K562 (cell line): ENCODE results near the gene DCAF17. TPM values are rescaled to one million over a fixed set of nuclear protein-coding genes. Genes with fewer than 3 reads are reported as not detected.

ENCODE experiments used
- ATAC-seq: fragments of 200-7000 bp; cut with Tn5 transposase; 3 replicates; pipeline ENCODE4 v1.9.1; 2020; ENCODE audit warnings: moderate library complexity
- BruUV-seq: library from RNA; stranded (reverse); fragments of 400-500 nt; replicated peaks from 2 replicates; lab custom pipeline; 2021; lab: Mats Ljungman, UMichigan
- CTCF ChIA-PET: fragments of 300-600 bp; formaldehyde crosslinking; extraction: SDS; loops from one replicate; lab custom pipeline; 2021; ENCODE audit warnings: low intra/inter-chr PET ratio; lab: Yijun Ruan, JAX
- POLR2A ChIA-PET: fragments of 300-600, 350-650 bp; sonication (Branson Sonifier 250); formaldehyde crosslinking; extraction: SDS; loops from one replicate; lab custom pipeline; 2021; ENCODE audit warnings: antibody characterized with exemption, inconsistent platforms; lab: Yijun Ruan, JAX
- DNase-seq, 4 experiments: peaks; one replicate each; pipeline versions ENCODE4 v3.0.0 to v3.0.0-alpha.2; 2011 to 2018; ENCODE audit warnings: low spot score in 3 of 4, mixed read lengths in 3 of 4; ENCODE audit errors: extremely low read depth in 1 of 4
- FAIRE-seq: peaks from 2 replicates; lab custom pipeline; 2011; peaks lifted over from hg19 to GRCh38; lab: Jason Lieb, UNC
- H2AFZ ChIP-seq: 2 replicates; pipeline ENCODE4 v1.6.0; 2011; ENCODE audit warnings: low read depth, low read length, control low read depth, inconsistent platforms
- H3K27ac ChIP-seq: fragments of 200-600 bp; 3 replicates; pipeline ENCODE4 v1.8.0; 2011; ENCODE audit warnings: low read depth, mild to moderate bottlenecking, control low read depth, inconsistent platforms, low read length, moderate library complexity, mixed read lengths; ENCODE audit errors: extremely low read depth
- H3K27me3 ChIP-seq, 2 experiments: fragments of 300-600 bp in 1 of 2; 2 replicates in 1 of 2; 3 replicates in 1 of 2; pipeline versions ENCODE4 v1.6.0 to v1.8.0; 2011; ENCODE audit warnings: inconsistent platforms in 2 of 2, low read length in 2 of 2, mild to moderate bottlenecking in 1 of 2, mixed read lengths in 1 of 2, moderate library complexity in 1 of 2; ENCODE audit not compliant: control insufficient read depth in 2 of 2, insufficient read depth in 2 of 2
- H3K36me3 ChIP-seq: fragments of 300-600 bp; 3 replicates; pipeline ENCODE4 v1.8.0; 2011; ENCODE audit warnings: mild to moderate bottlenecking, low read length, inconsistent platforms; ENCODE audit not compliant: control insufficient read depth, insufficient read depth
- H3K4me1 ChIP-seq, 2 experiments: fragments of 200-600 bp in 1 of 2; replicated peaks in 1 of 2; 2 replicates in 1 of 2; 3 replicates in 1 of 2; pipeline versions ENCODE4 v1.5.1 to v1.8.0; 2011; ENCODE audit warnings: inconsistent platforms in 2 of 2, low read length in 2 of 2, mild to moderate bottlenecking in 1 of 2, mixed read lengths in 1 of 2, moderate library complexity in 1 of 2; ENCODE audit not compliant: control insufficient read depth in 2 of 2, insufficient read depth in 2 of 2
- H3K4me2 ChIP-seq: 2 replicates; pipeline ENCODE4 v1.6.1; 2011; ENCODE audit warnings: low read length, control low read depth, inconsistent platforms, mixed read lengths; ENCODE audit not compliant: insufficient read depth
- H3K4me3 ChIP-seq: fragments of 200-600 bp; sonication (generic), shearing (Covaris generic); 2 replicates; pipeline ENCODE4 v1.5.1; 2016; ENCODE audit warnings: control low read depth, inconsistent platforms
- H3K79me2 ChIP-seq: fragments of 200-600 bp; 3 replicates; pipeline ENCODE4 v1.8.0; 2011; ENCODE audit warnings: low read length, inconsistent platforms; ENCODE audit not compliant: control insufficient read depth, insufficient read depth
- H3K9ac ChIP-seq, 2 experiments: 2 replicates each; pipeline versions ENCODE4 v1.6.0 to v1.6.1; 2011; ENCODE audit warnings: low read depth in 2 of 2, low read length in 2 of 2, control low read depth in 1 of 2, inconsistent platforms in 1 of 2, mild to moderate bottlenecking in 1 of 2, mixed read lengths in 1 of 2; ENCODE audit not compliant: insufficient read depth in 1 of 2
- H3K9me1 ChIP-seq: one replicate; pipeline ENCODE4 v1.6.0; 2011; ENCODE audit warnings: inconsistent platforms, mild to moderate bottlenecking, low read length, moderate library complexity; ENCODE audit not compliant: control insufficient read depth, insufficient read depth
- H3K9me3 ChIP-seq: replicated peaks from 2 replicates; pipeline ENCODE4 v1.5.1; 2011; ENCODE audit warnings: low read depth, low read length, inconsistent platforms; ENCODE audit not compliant: control insufficient read depth, insufficient read depth
- H4K20me1 ChIP-seq: replicated peaks from 2 replicates; pipeline ENCODE4 v1.6.1; 2011; ENCODE audit warnings: low read length, inconsistent platforms, mixed read lengths; ENCODE audit not compliant: control insufficient read depth, insufficient read depth
- MTA1 ChIP-seq: fragments of 450-650 bp; IDR thresholded peaks from 2 replicates; pipeline ENCODE4 v1.6.1; 2017; ENCODE audit warnings: borderline replicate concordance
- STAT5B ChIP-seq: fragments of 250-450 bp; sonication (Bioruptor Pico); IDR thresholded peaks from 2 replicates; pipeline ENCODE4 v1.8.0; 2021; ENCODE audit warnings: mild to moderate bottlenecking, inconsistent platforms
- ZNF316 ChIP-seq: fragments of 450-650 bp; IDR thresholded peaks from 2 replicates; pipeline ENCODE4 v1.6.1; 2016
- WGBS: fragments of 100-300 bp; shearing (Covaris generic); methylation state at CpG from one replicate; pipeline ENCODE4 v1.1.6; 2016; ENCODE audit warnings: low coverage, mixed read lengths; ENCODE audit not compliant: insufficient coverage; ENCODE audit errors: missing lambda C conversion rate; 5-methylcytosine and 5-hydroxymethylcytosine counted together
- in situ Hi-C: fragments of 300-500 bp; cut with MboI; formaldehyde crosslinking; loops from 4 replicates; pipeline ENCODE4 v1.15.0; 2018; ENCODE audit warnings: inconsistent platforms, mixed read lengths
- intact Hi-C: fragments of 100-400 bp; cut with micrococcal nuclease; formaldehyde crosslinking; loops from 2 replicates; pipeline ENCODE4 v1.14.2; 2022
- polyA plus RNA-seq, 8 experiments: library from polyadenylated mRNA; depleted of rRNA in 4 of 8; stranded (reverse) in 5 of 8; unstranded in 3 of 8; fragments of >200 nt; fragmentation: Nextera tagmentation in 2 of 8; fragmentation: Illumina TruSeq in 1 of 8; extraction: Ambion mirVana in 2 of 8; extraction: Trizol in 1 of 8; gene quantifications; 2 replicates each; pipeline versions ENCODE4 v1.2.1 to v1.2.3, GENCODE V29; 2011 to 2014; ENCODE audit warnings: inconsistent platforms in 1 of 8, missing spikeins in 1 of 8
- total RNA-seq, 7 experiments: library from RNA; depleted of rRNA in 6 of 7; stranded (reverse); fragments of >200 nt in 6 of 7; fragmentation: Illumina TruSeq in 2 of 7; extraction: Trizol in 2 of 7; gene quantifications; 2 replicates each; pipeline versions ENCODE4 v1.2.1 to v1.2.3, GENCODE V29; 2011 to 2021; ENCODE audit warnings: low replicate concordance in 1 of 7
- TF ChIP-seq, protein P1 (sequence below): IDR thresholded peaks from 3 replicates; pipeline ENCODE4 v1.6.1; 2011; ENCODE audit warnings: borderline replicate concordance, mild to moderate bottlenecking; ENCODE audit not compliant: insufficient read length, insufficient read depth
- TF ChIP-seq, protein P2 (sequence below): fragments of 200-800 bp; sonication (Bioruptor generic); IDR thresholded peaks from 2 replicates; pipeline ENCODE4 v1.6.1; 2016; ENCODE audit warnings: missing genetic modification characterization, missing compliant biosample characterization
- TF ChIP-seq, protein P3 (sequence below): IDR thresholded peaks from 2 replicates; pipeline ENCODE4 v1.6.1; 2014; ENCODE audit warnings: antibody characterized with exemption

Gene DCAF17
- total and polyA plus RNA-seq, 9 of the 15 experiments (the other 6 are each of a cell fraction or from before 2014, with no cell fraction given) = 10.0 to 38.5 (median 27.1) TPM

DNA sequence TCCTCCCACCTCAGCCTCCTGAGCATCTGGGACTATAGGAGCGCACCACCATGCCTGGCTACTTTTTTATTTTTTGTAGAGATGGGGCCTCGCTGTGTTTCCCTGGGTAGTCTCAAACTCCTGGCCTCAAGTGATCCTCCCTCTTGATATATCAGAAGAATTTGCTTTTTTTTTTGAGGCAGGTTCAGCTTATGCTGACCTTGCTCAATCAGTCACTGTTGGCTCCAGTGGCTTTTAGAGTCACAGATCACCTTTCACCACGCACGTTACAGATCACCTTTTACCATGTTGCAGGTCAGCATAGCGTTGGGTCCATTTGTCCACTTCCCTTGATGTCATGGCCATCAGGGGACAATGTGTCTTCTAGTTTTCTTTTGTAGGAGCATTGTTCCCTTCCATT, 36.1 kb downstream of the DCAF17 start:
- Histone ChIP-seq H3K27me3 (no peaks in the 10 kb centered on the region), H2AFZ (no peak overlapping the region), H3K79me2 (no peaks in the 10 kb centered on the region), H3K4me3 (no peak overlapping the region), H3K9ac (no peak overlapping the region), H3K27ac (no peak overlapping the region), H3K36me3 (peaks cover 69% of the 10 kb centered on the region), H3K4me2 (no peak overlapping the region), H3K4me1 (no peaks in the 10 kb centered on the region), H4K20me1 (no peaks in the 10 kb centered on the region), H3K9me1 (no peaks in the 10 kb centered on the region), H3K9me3 (no peaks in the 10 kb centered on the region)
- in situ Hi-C loops (no loop called here), intact Hi-C loops (no loop called here)
- TF ChIP-seq MTA1 = no peak
- peak; percentile 38; the same call in 1 of the 2 replicates for TF ChIP-seq ZNF316
- POLR2A ChIA-PET = interaction anchor here (0.5 kb wide), 1 partner anchor 36 kb away, joined by 3 read pairs; the partner anchor contains the start of genes DCAF17 and METTL8
- FAIRE-seq (no peak), DNase-seq (no peak), ATAC-seq (no peak)
- CTCF ChIA-PET = no interaction called here
- WGBS = 97% methylated on average over 5 of the region's 5 CpGs
- no TSS peak for BruUV-seq

DNA sequence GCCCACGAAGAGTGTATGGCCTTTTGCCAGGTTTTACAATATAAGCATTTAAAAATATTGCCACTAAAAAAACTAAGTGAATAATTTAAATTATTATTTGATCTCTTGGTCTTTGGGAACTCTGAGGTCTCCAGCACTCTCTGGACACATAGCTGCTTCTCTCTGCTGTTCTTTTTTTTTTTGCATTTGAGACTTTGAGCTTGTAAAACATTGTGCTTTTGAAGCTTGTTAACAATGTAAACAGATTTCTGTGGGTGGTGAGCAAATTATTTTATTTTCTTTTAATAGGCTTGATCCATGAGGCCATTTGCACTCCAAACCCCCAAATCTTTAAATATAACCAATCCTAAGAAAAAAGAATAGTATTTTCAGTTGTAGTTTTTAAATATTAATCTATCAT, 42.0 kb downstream of the DCAF17 start:
- H3K79me2 ChIP-seq = no peaks in the 10 kb centered on the region
- H2AFZ ChIP-seq = no peak overlapping the region
- no peaks in the 10 kb centered on the region for H4K20me1 ChIP-seq
- no peaks in the 10 kb centered on the region for H3K9me3 ChIP-seq
- ChIA-PET POLR2A (interaction anchor here (0.9 to 1.6 kb wide), 4 partner anchors 10 to 215 kb away, joined by 3 to 6 read pairs (median 3); partner anchors contain the start of genes DCAF17 and METTL8), CTCF (no interaction called here)
- intact Hi-C loops (no loop called here), in situ Hi-C loops (no loop called here)
- DNase-seq = no peak
- no peaks in the 10 kb centered on the region for H3K4me1 ChIP-seq
- WGBS = 76% methylated on average over 1 of the region's 1 CpG
- no peaks in the 10 kb centered on the region for H3K9me1 ChIP-seq
- BruUV-seq = no TSS peak
- no peak overlapping the region for H3K4me2 ChIP-seq
- peaks cover 88% of the 10 kb centered on the region for H3K36me3 ChIP-seq
- no peak overlapping the region for H3K27ac ChIP-seq
- ATAC-seq = no peak
- H3K27me3 ChIP-seq = no peaks in the 10 kb centered on the region
- no peak for FAIRE-seq
- H3K9ac ChIP-seq = no peak overlapping the region
- H3K4me3 ChIP-seq = no peak overlapping the region
- TF ChIP-seq, protein P1, sequence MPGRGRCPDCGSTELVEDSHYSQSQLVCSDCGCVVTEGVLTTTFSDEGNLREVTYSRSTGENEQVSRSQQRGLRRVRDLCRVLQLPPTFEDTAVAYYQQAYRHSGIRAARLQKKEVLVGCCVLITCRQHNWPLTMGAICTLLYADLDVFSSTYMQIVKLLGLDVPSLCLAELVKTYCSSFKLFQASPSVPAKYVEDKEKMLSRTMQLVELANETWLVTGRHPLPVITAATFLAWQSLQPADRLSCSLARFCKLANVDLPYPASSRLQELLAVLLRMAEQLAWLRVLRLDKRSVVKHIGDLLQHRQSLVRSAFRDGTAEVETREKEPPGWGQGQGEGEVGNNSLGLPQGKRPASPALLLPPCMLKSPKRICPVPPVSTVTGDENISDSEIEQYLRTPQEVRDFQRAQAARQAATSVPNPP = no peak
- TF ChIP-seq, protein P2, sequence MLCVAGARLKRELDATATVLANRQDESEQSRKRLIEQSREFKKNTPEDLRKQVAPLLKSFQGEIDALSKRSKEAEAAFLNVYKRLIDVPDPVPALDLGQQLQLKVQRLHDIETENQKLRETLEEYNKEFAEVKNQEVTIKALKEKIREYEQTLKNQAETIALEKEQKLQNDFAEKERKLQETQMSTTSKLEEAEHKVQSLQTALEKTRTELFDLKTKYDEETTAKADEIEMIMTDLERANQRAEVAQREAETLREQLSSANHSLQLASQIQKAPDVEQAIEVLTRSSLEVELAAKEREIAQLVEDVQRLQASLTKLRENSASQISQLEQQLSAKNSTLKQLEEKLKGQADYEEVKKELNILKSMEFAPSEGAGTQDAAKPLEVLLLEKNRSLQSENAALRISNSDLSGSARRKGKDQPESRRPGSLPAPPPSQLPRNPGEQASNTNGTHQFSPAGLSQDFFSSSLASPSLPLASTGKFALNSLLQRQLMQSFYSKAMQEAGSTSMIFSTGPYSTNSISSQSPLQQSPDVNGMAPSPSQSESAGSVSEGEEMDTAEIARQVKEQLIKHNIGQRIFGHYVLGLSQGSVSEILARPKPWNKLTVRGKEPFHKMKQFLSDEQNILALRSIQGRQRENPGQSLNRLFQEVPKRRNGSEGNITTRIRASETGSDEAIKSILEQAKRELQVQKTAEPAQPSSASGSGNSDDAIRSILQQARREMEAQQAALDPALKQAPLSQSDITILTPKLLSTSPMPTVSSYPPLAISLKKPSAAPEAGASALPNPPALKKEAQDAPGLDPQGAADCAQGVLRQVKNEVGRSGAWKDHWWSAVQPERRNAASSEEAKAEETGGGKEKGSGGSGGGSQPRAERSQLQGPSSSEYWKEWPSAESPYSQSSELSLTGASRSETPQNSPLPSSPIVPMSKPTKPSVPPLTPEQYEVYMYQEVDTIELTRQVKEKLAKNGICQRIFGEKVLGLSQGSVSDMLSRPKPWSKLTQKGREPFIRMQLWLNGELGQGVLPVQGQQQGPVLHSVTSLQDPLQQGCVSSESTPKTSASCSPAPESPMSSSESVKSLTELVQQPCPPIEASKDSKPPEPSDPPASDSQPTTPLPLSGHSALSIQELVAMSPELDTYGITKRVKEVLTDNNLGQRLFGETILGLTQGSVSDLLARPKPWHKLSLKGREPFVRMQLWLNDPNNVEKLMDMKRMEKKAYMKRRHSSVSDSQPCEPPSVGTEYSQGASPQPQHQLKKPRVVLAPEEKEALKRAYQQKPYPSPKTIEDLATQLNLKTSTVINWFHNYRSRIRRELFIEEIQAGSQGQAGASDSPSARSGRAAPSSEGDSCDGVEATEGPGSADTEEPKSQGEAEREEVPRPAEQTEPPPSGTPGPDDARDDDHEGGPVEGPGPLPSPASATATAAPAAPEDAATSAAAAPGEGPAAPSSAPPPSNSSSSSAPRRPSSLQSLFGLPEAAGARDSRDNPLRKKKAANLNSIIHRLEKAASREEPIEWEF = no peak
- TF ChIP-seq, protein P3, sequence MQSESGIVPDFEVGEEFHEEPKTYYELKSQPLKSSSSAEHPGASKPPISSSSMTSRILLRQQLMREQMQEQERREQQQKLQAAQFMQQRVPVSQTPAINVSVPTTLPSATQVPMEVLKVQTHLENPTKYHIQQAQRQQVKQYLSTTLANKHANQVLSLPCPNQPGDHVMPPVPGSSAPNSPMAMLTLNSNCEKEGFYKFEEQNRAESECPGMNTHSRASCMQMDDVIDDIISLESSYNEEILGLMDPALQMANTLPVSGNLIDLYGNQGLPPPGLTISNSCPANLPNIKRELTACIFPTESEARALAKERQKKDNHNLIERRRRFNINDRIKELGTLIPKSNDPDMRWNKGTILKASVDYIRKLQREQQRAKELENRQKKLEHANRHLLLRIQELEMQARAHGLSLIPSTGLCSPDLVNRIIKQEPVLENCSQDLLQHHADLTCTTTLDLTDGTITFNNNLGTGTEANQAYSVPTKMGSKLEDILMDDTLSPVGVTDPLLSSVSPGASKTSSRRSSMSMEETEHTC = no peak
- TF ChIP-seq STAT5B (CRISPR knock-in tag) = no peak
